HepG2 (cell line): Measurements from ENCODE around the gene RAP1GAP2. TPM values are rescaled to one million over a fixed set of nuclear protein-coding genes. Genes with fewer than 3 reads are reported as not detected.

Experiments
- ATAC-seq: fragments of 200-7000 bp; cut with Tn5 transposase; 3 replicates; pipeline ENCODE4 v1.9.1; 2020; ENCODE audit warnings: mild to moderate bottlenecking, moderate library complexity
- BruUV-seq: library from RNA; stranded (reverse); fragments of 400-500 nt; replicated peaks from 2 replicates; lab custom pipeline; 2021; lab: Mats Ljungman, UMichigan
- CTCF ChIA-PET: fragments of 300-600 bp; formaldehyde crosslinking; extraction: SDS; loops from one replicate; lab custom pipeline; 2021; ENCODE audit warnings: low total read pairs, inconsistent platforms, low intra/inter-chr PET ratio; lab: Yijun Ruan, JAX
- POLR2A ChIA-PET: fragments of 350-600 bp; sonication (Branson Sonifier 250); formaldehyde crosslinking; loops from one replicate; lab custom pipeline; 2020; ENCODE audit warnings: antibody characterized with exemption, inconsistent platforms; lab: Yijun Ruan, JAX
- DNase-seq: peaks from one replicate; pipeline ENCODE4 v3.0.0-alpha.2; 2015; ENCODE audit warnings: low spot score
- FAIRE-seq: peaks from 3 replicates; lab custom pipeline; 2011; peaks lifted over from hg19 to GRCh38; lab: Jason Lieb, UNC
- H2AFZ ChIP-seq: one replicate; pipeline ENCODE4 v1.6.1; 2011; ENCODE audit warnings: low read length, inconsistent platforms
- H3K27ac ChIP-seq: fragments of 300-600 bp; 3 replicates; pipeline ENCODE4 v1.8.0; 2011; ENCODE audit warnings: mixed run types, mild to moderate bottlenecking, mixed read lengths, low read length, inconsistent platforms; ENCODE audit not compliant: insufficient read depth; ENCODE audit errors: extremely low read length
- H3K27me3 ChIP-seq, 2 experiments: fragments of 200-600 bp in 1 of 2; 2 replicates in 1 of 2; 3 replicates in 1 of 2; pipeline versions ENCODE4 v1.6.0 to v1.8.0; 2011; ENCODE audit warnings: low read length in 2 of 2, mild to moderate bottlenecking in 2 of 2, moderate library complexity in 2 of 2, inconsistent platforms in 1 of 2; ENCODE audit not compliant: insufficient read depth in 2 of 2, control insufficient read depth in 1 of 2
- H3K36me3 ChIP-seq, 2 experiments: fragments of 200-600 bp in 1 of 2; replicated peaks in 1 of 2; 2 replicates in 1 of 2; 3 replicates in 1 of 2; pipeline versions ENCODE4 v1.5.1 to v1.8.0; 2011; ENCODE audit warnings: low read length in 2 of 2, inconsistent platforms in 1 of 2; ENCODE audit not compliant: insufficient read depth in 2 of 2, control insufficient read depth in 1 of 2
- H3K4me1 ChIP-seq: 2 replicates; pipeline ENCODE4 v1.5.1; 2012; ENCODE audit warnings: low read length, inconsistent platforms; ENCODE audit not compliant: insufficient read depth
- H3K4me2 ChIP-seq: 2 replicates; pipeline ENCODE4 v1.6.0; 2011; ENCODE audit warnings: low read depth, low read length, inconsistent platforms
- H3K4me3 ChIP-seq, 3 experiments: fragments of 200-600 bp in 1 of 3; sonication (generic), shearing (Covaris generic) in 1 of 3; replicated peaks in 1 of 3; 2 replicates each; pipeline ENCODE4 v1.5.1; 2011 to 2016; ENCODE audit warnings: low read length in 3 of 3, inconsistent platforms in 2 of 3, low read depth in 2 of 3, mild to moderate bottlenecking in 2 of 3, control low read depth in 1 of 3, mixed read lengths in 1 of 3; ENCODE audit not compliant: insufficient read depth in 1 of 3
- H3K79me2 ChIP-seq: one replicate; pipeline ENCODE4 v1.6.1; 2011; ENCODE audit warnings: low read length, inconsistent platforms; ENCODE audit not compliant: insufficient read depth
- H3K9ac ChIP-seq: 2 replicates; pipeline ENCODE4 v1.6.0; 2011; ENCODE audit warnings: mild to moderate bottlenecking, low read depth, low read length, inconsistent platforms; ENCODE audit not compliant: insufficient read depth
- H3K9me3 ChIP-seq: 2 replicates; pipeline ENCODE4 v1.5.1; 2012; ENCODE audit warnings: mild to moderate bottlenecking, low read length
- H4K20me1 ChIP-seq: 2 replicates; pipeline ENCODE4 v1.6.0; 2011; ENCODE audit warnings: inconsistent platforms, mild to moderate bottlenecking, low read length, moderate library complexity; ENCODE audit not compliant: insufficient read depth
- CREM ChIP-seq, 2 experiments: sonication (generic) in 1 of 2; formaldehyde crosslinking in 1 of 2; IDR thresholded peaks; 2 replicates each; pipeline versions ENCODE4 v1.4.0 to v1.6.1; 2016 to 2020; ENCODE audit warnings: antibody characterized with exemption in 1 of 2, mild to moderate bottlenecking in 1 of 2, missing genetic modification reagents in 1 of 2
- U2AF2 ChIP-seq: fragments of 200-400 bp; formaldehyde crosslinking; IDR thresholded peaks from 2 replicates; pipeline ENCODE4 v1.6.1; 2017; ENCODE audit warnings: low read depth, mild to moderate bottlenecking, low read length
- ZNF256 ChIP-seq: sonication (generic); formaldehyde crosslinking; conservative IDR thresholded peaks from 2 replicates; pipeline ENCODE4 v1.4.0; 2020; ENCODE audit warnings: missing genetic modification reagents
- WGBS: methylation state at CpG from one replicate; pipeline ENCODE4 v1.1.6; 2017; ENCODE audit warnings: low lambda C conversion rate; 5-methylcytosine and 5-hydroxymethylcytosine counted together
- in situ Hi-C: cut with HindIII; loops from 2 replicates; pipeline ENCODE4 v1.10.0; 2017; ENCODE audit warnings: low pct_unique_long_range_greater_than_20kb; ENCODE audit not compliant: extremely low pct_ligation_motif_present
- intact Hi-C: fragments of 100-400 bp; cut with micrococcal nuclease; formaldehyde crosslinking; loops from one replicate; pipeline ENCODE4 v1.10.0; 2022; ENCODE audit not compliant: unreplicated experiment
- polyA plus RNA-seq, 8 experiments: library from polyadenylated mRNA; depleted of rRNA in 3 of 8; stranded (reverse) in 7 of 8; unstranded in 1 of 8; fragments of >200 nt; fragmentation: Illumina TruSeq in 4 of 8; extraction: Trizol in 4 of 8; gene quantifications; 2 replicates each; pipeline versions ENCODE4 v1.2.1 to v1.2.3, GENCODE V29; 2011 to 2016; ENCODE audit warnings: low read depth in 4 of 8, missing spikeins in 1 of 8, mixed read lengths in 1 of 8; ENCODE audit not compliant: insufficient read depth in 1 of 8
- total RNA-seq, 5 experiments: library from RNA; depleted of rRNA; stranded (reverse); fragments of >200 nt; fragmentation: Illumina TruSeq; extraction: Trizol; gene quantifications; 2 replicates each; pipeline ENCODE4 v1.2.3, GENCODE V29; 2016; ENCODE audit warnings: low read depth in 1 of 5
- TF ChIP-seq, protein P1 (sequence below): sonication (generic); formaldehyde crosslinking; IDR thresholded peaks from 2 replicates; pipeline ENCODE4 v1.4.0; 2020; ENCODE audit warnings: missing genetic modification reagents
- TF ChIP-seq, protein P2 (sequence below): sonication (generic); formaldehyde crosslinking; IDR thresholded peaks from 2 replicates; pipeline ENCODE4 v1.5.0; 2020; ENCODE audit warnings: mild to moderate bottlenecking, low read depth, missing genetic modification reagents, borderline replicate concordance
- TF ChIP-seq, protein P3 (sequence below): sonication (generic); formaldehyde crosslinking; IDR thresholded peaks from 2 replicates; pipeline ENCODE4 v1.5.0; 2020; ENCODE audit warnings: mild to moderate bottlenecking, missing genetic modification reagents

RAP1GAP2 gene
- total and polyA plus RNA-seq, 2 of the 13 experiments (the other 11 are each of a cell fraction or from before 2014, with no cell fraction given): 10.9 to 12.0 TPM

DNA sequence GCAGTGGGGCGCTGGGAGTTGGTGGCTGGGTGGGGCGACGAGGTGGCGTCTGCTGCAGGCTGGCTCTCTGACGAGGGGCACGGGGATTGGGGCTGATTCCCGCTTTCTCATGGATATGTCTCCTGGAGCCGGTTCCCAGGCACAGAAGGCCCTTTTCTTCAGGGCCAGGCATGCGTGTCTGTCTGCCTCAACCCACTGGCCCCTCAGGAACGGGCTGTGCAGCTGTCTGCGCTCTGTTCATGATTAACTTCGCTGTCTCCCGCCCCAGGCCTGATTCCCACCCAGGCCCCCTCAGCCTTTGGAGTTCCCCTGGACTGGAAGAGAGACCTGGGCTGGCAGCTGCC lies 53.1 kb downstream of the RAP1GAP2 start:
- H4K20me1 ChIP-seq: no peaks in the 10 kb centered on the region
- intact Hi-C loops (no loop called here), in situ Hi-C loops (no loop called here)
- no CpG with 5 or more reads among the region's 13 CpGs for WGBS
- DNase-seq (no peak), FAIRE-seq (no peak), ATAC-seq (no peak)
- no peak overlapping the region for H3K4me2 ChIP-seq
- H3K27me3 ChIP-seq: peaks cover 0 to 7% of the 10 kb centered on the region in 2 experiments; a peak in 1 of 5 replicates
- no peaks in the 10 kb centered on the region for H3K36me3 ChIP-seq
- no peak overlapping the region for H3K9ac ChIP-seq
- no peak overlapping the region for H2AFZ ChIP-seq
- H3K9me3 ChIP-seq: no peaks in the 10 kb centered on the region
- TF ChIP-seq, protein P1, sequence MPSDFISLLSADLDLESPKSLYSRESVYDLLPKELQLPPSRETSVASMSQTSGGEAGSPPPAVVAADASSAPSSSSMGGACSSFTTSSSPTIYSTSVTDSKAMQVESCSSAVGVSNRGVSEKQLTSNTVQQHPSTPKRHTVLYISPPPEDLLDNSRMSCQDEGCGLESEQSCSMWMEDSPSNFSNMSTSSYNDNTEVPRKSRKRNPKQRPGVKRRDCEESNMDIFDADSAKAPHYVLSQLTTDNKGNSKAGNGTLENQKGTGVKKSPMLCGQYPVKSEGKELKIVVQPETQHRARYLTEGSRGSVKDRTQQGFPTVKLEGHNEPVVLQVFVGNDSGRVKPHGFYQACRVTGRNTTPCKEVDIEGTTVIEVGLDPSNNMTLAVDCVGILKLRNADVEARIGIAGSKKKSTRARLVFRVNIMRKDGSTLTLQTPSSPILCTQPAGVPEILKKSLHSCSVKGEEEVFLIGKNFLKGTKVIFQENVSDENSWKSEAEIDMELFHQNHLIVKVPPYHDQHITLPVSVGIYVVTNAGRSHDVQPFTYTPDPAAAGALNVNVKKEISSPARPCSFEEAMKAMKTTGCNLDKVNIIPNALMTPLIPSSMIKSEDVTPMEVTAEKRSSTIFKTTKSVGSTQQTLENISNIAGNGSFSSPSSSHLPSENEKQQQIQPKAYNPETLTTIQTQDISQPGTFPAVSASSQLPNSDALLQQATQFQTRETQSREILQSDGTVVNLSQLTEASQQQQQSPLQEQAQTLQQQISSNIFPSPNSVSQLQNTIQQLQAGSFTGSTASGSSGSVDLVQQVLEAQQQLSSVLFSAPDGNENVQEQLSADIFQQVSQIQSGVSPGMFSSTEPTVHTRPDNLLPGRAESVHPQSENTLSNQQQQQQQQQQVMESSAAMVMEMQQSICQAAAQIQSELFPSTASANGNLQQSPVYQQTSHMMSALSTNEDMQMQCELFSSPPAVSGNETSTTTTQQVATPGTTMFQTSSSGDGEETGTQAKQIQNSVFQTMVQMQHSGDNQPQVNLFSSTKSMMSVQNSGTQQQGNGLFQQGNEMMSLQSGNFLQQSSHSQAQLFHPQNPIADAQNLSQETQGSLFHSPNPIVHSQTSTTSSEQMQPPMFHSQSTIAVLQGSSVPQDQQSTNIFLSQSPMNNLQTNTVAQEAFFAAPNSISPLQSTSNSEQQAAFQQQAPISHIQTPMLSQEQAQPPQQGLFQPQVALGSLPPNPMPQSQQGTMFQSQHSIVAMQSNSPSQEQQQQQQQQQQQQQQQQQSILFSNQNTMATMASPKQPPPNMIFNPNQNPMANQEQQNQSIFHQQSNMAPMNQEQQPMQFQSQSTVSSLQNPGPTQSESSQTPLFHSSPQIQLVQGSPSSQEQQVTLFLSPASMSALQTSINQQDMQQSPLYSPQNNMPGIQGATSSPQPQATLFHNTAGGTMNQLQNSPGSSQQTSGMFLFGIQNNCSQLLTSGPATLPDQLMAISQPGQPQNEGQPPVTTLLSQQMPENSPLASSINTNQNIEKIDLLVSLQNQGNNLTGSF (CRISPR knock-in tag): no peak
- TF ChIP-seq ZNF256 (CRISPR knock-in tag): no peak
- TF ChIP-seq CREM (IDR thresholded peaks at IDR 0.05): no peak
- TF ChIP-seq CREM (CRISPR knock-in tag; IDR thresholded peaks at IDR 0.05): no peak
- TF ChIP-seq, protein P2, sequence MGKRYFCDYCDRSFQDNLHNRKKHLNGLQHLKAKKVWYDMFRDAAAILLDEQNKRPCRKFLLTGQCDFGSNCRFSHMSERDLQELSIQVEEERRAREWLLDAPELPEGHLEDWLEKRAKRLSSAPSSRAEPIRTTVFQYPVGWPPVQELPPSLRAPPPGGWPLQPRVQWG (CRISPR knock-in tag): no peak
- TF ChIP-seq U2AF2: no peak
- TF ChIP-seq, protein P3, sequence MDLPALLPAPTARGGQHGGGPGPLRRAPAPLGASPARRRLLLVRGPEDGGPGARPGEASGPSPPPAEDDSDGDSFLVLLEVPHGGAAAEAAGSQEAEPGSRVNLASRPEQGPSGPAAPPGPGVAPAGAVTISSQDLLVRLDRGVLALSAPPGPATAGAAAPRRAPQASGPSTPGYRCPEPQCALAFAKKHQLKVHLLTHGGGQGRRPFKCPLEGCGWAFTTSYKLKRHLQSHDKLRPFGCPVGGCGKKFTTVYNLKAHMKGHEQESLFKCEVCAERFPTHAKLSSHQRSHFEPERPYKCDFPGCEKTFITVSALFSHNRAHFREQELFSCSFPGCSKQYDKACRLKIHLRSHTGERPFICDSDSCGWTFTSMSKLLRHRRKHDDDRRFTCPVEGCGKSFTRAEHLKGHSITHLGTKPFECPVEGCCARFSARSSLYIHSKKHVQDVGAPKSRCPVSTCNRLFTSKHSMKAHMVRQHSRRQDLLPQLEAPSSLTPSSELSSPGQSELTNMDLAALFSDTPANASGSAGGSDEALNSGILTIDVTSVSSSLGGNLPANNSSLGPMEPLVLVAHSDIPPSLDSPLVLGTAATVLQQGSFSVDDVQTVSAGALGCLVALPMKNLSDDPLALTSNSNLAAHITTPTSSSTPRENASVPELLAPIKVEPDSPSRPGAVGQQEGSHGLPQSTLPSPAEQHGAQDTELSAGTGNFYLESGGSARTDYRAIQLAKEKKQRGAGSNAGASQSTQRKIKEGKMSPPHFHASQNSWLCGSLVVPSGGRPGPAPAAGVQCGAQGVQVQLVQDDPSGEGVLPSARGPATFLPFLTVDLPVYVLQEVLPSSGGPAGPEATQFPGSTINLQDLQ (CRISPR knock-in tag): no peak
- H3K4me3 ChIP-seq: no peak overlapping the region
- H3K4me1 ChIP-seq: peaks cover 9% of the 10 kb centered on the region
- ChIA-PET CTCF (interaction anchor here (1.0 to 4.0 kb wide), 4 partner anchors 21 to 163 kb away, joined by 4 to 23 read pairs (median 13); no protein-coding TSS in a partner anchor), POLR2A (interaction anchor here (0.5 kb wide), 1 partner anchor 120 kb away, joined by 4 read pairs; no protein-coding TSS in a partner anchor)
- H3K27ac ChIP-seq: no peak overlapping the region
- no TSS peak for BruUV-seq
- H3K79me2 ChIP-seq: no peaks in the 10 kb centered on the region
